IMR-90 (cell line): ENCODE results near the gene CEBPZ. TPM values are rescaled to one million over a fixed set of nuclear protein-coding genes. Genes with fewer than 3 reads are reported as not detected.

ENCODE experiments used
- ATAC-seq: fragments of 200-7000 bp; cut with Tn5 transposase; 2 replicates; pipeline ENCODE4 v1.9.1; 2020; ENCODE audit warnings: low read depth, mild to moderate bottlenecking, moderate library complexity
- BruUV-seq: library from RNA; stranded (reverse); fragments of 400-500 nt; replicated peaks from 2 replicates; lab custom pipeline; 2021; lab: Mats Ljungman, UMichigan
- CTCF ChIA-PET: fragments of 300-600 bp; formaldehyde crosslinking; extraction: SDS; loops from one replicate; lab custom pipeline; 2021; ENCODE audit warnings: antibody characterized with exemption; lab: Yijun Ruan, JAX
- POLR2A ChIA-PET: fragments of 300-600 bp; sonication (Branson Sonifier 250); formaldehyde crosslinking; loops from one replicate; lab custom pipeline; 2022; ENCODE audit warnings: antibody characterized with exemption; ENCODE audit not compliant: unreplicated experiment; lab: Charles Lee
- DNase-seq: peaks from one replicate; pipeline ENCODE4 v3.0.0; 2013
- H2AFZ ChIP-seq: replicated peaks from 2 replicates; pipeline ENCODE3; 2013; ENCODE audit warnings: low read length, mild to moderate bottlenecking; ENCODE audit not compliant: poor library complexity
- H2AK5ac ChIP-seq: 2 replicates; pipeline ENCODE4 v1.6.1; 2013; ENCODE audit warnings: low read depth, low read length, inconsistent platforms
- H2AK9ac ChIP-seq: replicated peaks from 2 replicates; pipeline ENCODE3; 2013; ENCODE audit warnings: mild to moderate bottlenecking, low read depth, low read length, moderate library complexity; ENCODE audit not compliant: poor library complexity
- H2BK120ac ChIP-seq: 2 replicates; pipeline ENCODE4 v1.6.1; 2013; ENCODE audit warnings: low read depth, low read length, inconsistent platforms
- H2BK15ac ChIP-seq: 3 replicates; pipeline ENCODE4 v1.6.1; 2013; ENCODE audit warnings: low read depth, low read length, inconsistent platforms
- H2BK20ac ChIP-seq: 2 replicates; pipeline ENCODE4 v1.6.1; 2013; ENCODE audit warnings: low read depth, mild to moderate bottlenecking, inconsistent platforms, low read length, moderate library complexity
- H2BK5ac ChIP-seq: 2 replicates; pipeline ENCODE4 v1.6.1; 2013; ENCODE audit warnings: mild to moderate bottlenecking, low read depth, low read length, inconsistent platforms; ENCODE audit not compliant: poor library complexity, severe bottlenecking
- H3K14ac ChIP-seq: replicated peaks from 2 replicates; pipeline ENCODE4 v1.6.1; 2013; ENCODE audit warnings: low read depth, low read length, inconsistent platforms
- H3K18ac ChIP-seq: 2 replicates; pipeline ENCODE4 v1.6.1; 2013; ENCODE audit warnings: low read depth, low read length, control low read depth
- H3K23ac ChIP-seq: 2 replicates; pipeline ENCODE4 v1.6.1; 2013; ENCODE audit warnings: low read depth, low read length, inconsistent platforms
- H3K27ac ChIP-seq: 2 replicates; pipeline ENCODE4 v1.5.1; 2013; ENCODE audit warnings: mild to moderate bottlenecking, control low read depth, low read length; ENCODE audit not compliant: insufficient read depth
- H3K27me3 ChIP-seq: 2 replicates; pipeline ENCODE4 v1.6.1; 2013; ENCODE audit warnings: low read length; ENCODE audit not compliant: control insufficient read depth, insufficient read depth
- H3K36me3 ChIP-seq: 2 replicates; pipeline ENCODE4 v1.6.1; 2013; ENCODE audit warnings: low read length, mixed read lengths; ENCODE audit not compliant: control insufficient read depth, insufficient read depth
- H3K4ac ChIP-seq: 2 replicates; pipeline ENCODE4 v1.6.1; 2013; ENCODE audit warnings: low read depth, low read length, inconsistent platforms
- H3K4me1 ChIP-seq: 2 replicates; pipeline ENCODE4 v1.6.1; 2013; ENCODE audit warnings: low read length, mixed read lengths; ENCODE audit not compliant: control insufficient read depth, insufficient read depth
- H3K4me2 ChIP-seq: 2 replicates; pipeline ENCODE4 v1.6.1; 2013; ENCODE audit warnings: low read depth, mild to moderate bottlenecking, control low read depth, low read length, moderate library complexity
- H3K4me3 ChIP-seq: 2 replicates; pipeline ENCODE4 v1.5.1; 2013; ENCODE audit warnings: low read depth, mild to moderate bottlenecking, control low read depth, low read length, moderate library complexity; ENCODE audit not compliant: insufficient read depth
- H3K56ac ChIP-seq: 2 replicates; pipeline ENCODE4 v1.6.1; 2013; ENCODE audit warnings: low read length, inconsistent platforms; ENCODE audit not compliant: insufficient read depth; ENCODE audit errors: extremely low read depth
- H3K79me1 ChIP-seq, 2 experiments: 2 replicates each; pipeline ENCODE4 v1.6.1; 2013; ENCODE audit warnings: low read length in 2 of 2, inconsistent platforms in 1 of 2, low read depth in 1 of 2
- H3K9ac ChIP-seq: 2 replicates; pipeline ENCODE4 v1.6.1; 2013; ENCODE audit warnings: low read depth, low read length, control low read depth
- H3K9me1 ChIP-seq: 2 replicates; pipeline ENCODE4 v1.6.1; 2013; ENCODE audit warnings: low read length, inconsistent platforms; ENCODE audit not compliant: insufficient read depth
- H3K9me3 ChIP-seq: 2 replicates; pipeline ENCODE4 v1.6.1; 2013; ENCODE audit warnings: low read length; ENCODE audit not compliant: control insufficient read depth, insufficient read depth
- H4K20me1 ChIP-seq: 2 replicates; pipeline ENCODE4 v1.6.1; 2013; ENCODE audit warnings: low read length, inconsistent platforms; ENCODE audit not compliant: insufficient read depth
- H4K5ac ChIP-seq: 2 replicates; pipeline ENCODE4 v1.6.1; 2013; ENCODE audit warnings: mild to moderate bottlenecking, low read depth, low read length, control low read depth
- H4K8ac ChIP-seq, 2 experiments: 2 replicates each; pipeline ENCODE4 v1.6.1; 2013; ENCODE audit warnings: low read depth in 2 of 2, low read length in 2 of 2, control low read depth in 1 of 2, inconsistent platforms in 1 of 2
- H4K91ac ChIP-seq: 2 replicates; pipeline ENCODE4 v1.6.1; 2013; ENCODE audit warnings: low read depth, low read length, inconsistent platforms; ENCODE audit not compliant: insufficient read depth
- CEBPB ChIP-seq: IDR thresholded peaks from 2 replicates; pipeline ENCODE4 v1.6.1; 2012; ENCODE audit warnings: low read depth, low read length, improper control_type of control experiment
- MXI1 ChIP-seq: IDR thresholded peaks from 2 replicates; pipeline ENCODE4 v1.6.1; 2012; ENCODE audit warnings: low read depth, mild to moderate bottlenecking, low read length, moderate library complexity, borderline replicate concordance
- NFE2L2 ChIP-seq: fragments of 150-350 bp; IDR thresholded peaks from 2 replicates; pipeline ENCODE4 v1.6.1; 2016; ENCODE audit warnings: low read depth, mild to moderate bottlenecking, low read length
- WGBS, 2 experiments: methylation state at CpG; one replicate each; pipeline versions ENCODE4 v1.1.5 to v1.1.7; 2013; ENCODE audit warnings: missing lambda C conversion rate in 2 of 2; ENCODE audit not compliant: insufficient read length in 1 of 2; ENCODE audit errors: extremely low coverage in 2 of 2; 5-methylcytosine and 5-hydroxymethylcytosine counted together
- dilution Hi-C: fragments of 300-500 bp; cut with HindIII; formaldehyde crosslinking; loops from one replicate; pipeline ENCODE4 v1.14.3; 2018; ENCODE audit warnings: low sequenced_read_pairs; ENCODE audit not compliant: unreplicated experiment
- in situ Hi-C: fragments of 300-500 bp; cut with MboI; formaldehyde crosslinking; loops from 3 replicates; pipeline ENCODE4 v1.14.3; 2019; ENCODE audit warnings: low sequenced_read_pairs, inconsistent platforms, mixed read lengths
- intact Hi-C: fragments of 100-400 bp; cut with micrococcal nuclease; formaldehyde crosslinking; loops from 2 replicates; pipeline ENCODE4 v1.10.0; 2022
- polyA plus RNA-seq, 3 experiments: library from polyadenylated mRNA; depleted of rRNA; stranded (reverse); fragments of >200 nt; gene quantifications; 2 replicates each; pipeline ENCODE4 v1.2.3, GENCODE V29; 2012; ENCODE audit warnings: low replicate concordance in 1 of 3
- total RNA-seq: library from RNA; depleted of rRNA; stranded (reverse); fragments of >200 nt; gene quantifications from 2 replicates; pipeline ENCODE4 v1.2.3, GENCODE V29; 2012

Gene CEBPZ
- total and polyA plus RNA-seq, 2 of the 4 experiments (the other 2 are of a cell fraction) = 9.4 to 33.3 TPM

DNA sequence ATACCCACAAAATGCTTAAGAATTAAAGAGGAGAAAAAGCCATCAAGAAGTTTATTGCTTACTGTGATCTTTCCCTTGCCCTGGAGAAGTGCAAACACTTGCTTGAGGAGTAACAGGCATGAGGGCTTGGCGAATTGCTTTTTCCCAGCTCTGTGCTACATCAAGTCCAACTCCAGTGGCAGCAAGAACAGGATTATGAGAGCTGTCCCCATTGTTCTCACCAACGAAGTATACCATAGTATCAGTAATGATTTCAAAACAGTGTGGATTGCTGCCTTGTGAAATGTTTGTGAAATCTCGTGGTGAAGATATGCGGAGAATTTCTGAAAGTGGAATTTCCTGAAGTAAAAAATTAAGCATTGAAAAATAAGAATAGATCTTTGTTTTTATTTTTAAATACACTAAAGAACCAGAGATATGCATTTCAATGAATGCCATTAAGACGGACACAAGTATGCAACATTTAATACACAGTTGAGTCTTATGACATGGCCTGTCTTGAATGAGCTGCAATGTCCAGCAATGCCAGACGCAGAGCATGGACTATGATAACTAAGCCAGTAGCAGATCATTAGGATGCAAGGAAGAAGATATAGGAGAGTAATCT, 43.1 kb upstream of the CEBPZ start:
- Histone ChIP-seq H2BK5ac (peak overlapping the region; percentile 15), H3K4me1 (peaks cover 4% of the 10 kb centered on the region; the same call in 1 of the 2 replicates), H3K23ac (peak overlapping the region; percentile 48; the same call in 1 of the 2 replicates), H2AFZ (no peak overlapping the region), H4K8ac (no peak overlapping the region), H3K14ac (0 out of 2 replicates have a peak overlapping the region, but pooled peaks have one; percentile 22), H3K36me3 (peaks cover 11% of the 10 kb centered on the region), H4K91ac (no peak overlapping the region; the same call in 1 of the 2 replicates), H4K5ac (no peak overlapping the region), H3K18ac (no peak overlapping the region), H3K4ac (no peak overlapping the region), H3K9me1 (peaks cover 2% of the 10 kb centered on the region; the same call in 1 of the 2 replicates), H3K9ac (no peak overlapping the region), H2BK15ac (no peak overlapping the region), H3K27ac (peak overlapping the region; percentile 36; the same call in 1 of the 2 replicates), H3K4me3 (no peak overlapping the region), H2BK20ac (peak overlapping the region; percentile 8; the same call in 1 of the 2 replicates), H3K4me2 (0 out of 2 replicates have a peak overlapping the region, but pooled peaks have one; percentile 30), H4K20me1 (no peaks in the 10 kb centered on the region), H3K27me3 (no peaks in the 10 kb centered on the region), H3K9me3 (no peaks in the 10 kb centered on the region), H2AK5ac (no peak overlapping the region), H3K56ac (no peak overlapping the region), H3K79me1 (peaks cover 3 to 12% of the 10 kb centered on the region in 2 experiments; a peak in 3 of 4 replicates), H2BK120ac (no peak overlapping the region), H2AK9ac (no peak overlapping the region)
- BruUV-seq = no TSS peak
- WGBS, 2 experiments = no CpG with 5 or more reads among the region's 6 CpGs
- intact Hi-C loops (no loop called here), dilution Hi-C loops (no loop called here), in situ Hi-C loops (no loop called here)
- ATAC-seq (peak; percentile 46), DNase-seq (peak; percentile 19)
- ChIA-PET CTCF (no interaction called here), POLR2A (no interaction called here)
- 0 out of 2 replicates have a peak, but pooled peaks have one; percentile 9 for TF ChIP-seq CEBPB
- TF ChIP-seq NFE2L2 = no peak
- no peak for TF ChIP-seq MXI1
